Bronchial epithelial cell (primary cell): Measurements from ENCODE around the gene APOC4. TPM values are rescaled to one million over a fixed set of nuclear protein-coding genes. Genes with fewer than 3 reads are reported as not detected.

Experiments
- DNase-seq: peaks from one replicate; pipeline ENCODE4 v3.0.0-alpha.2; 2010; ENCODE audit warnings: low read depth
- FAIRE-seq: peaks from 2 replicates; lab custom pipeline; 2011; peaks lifted over from hg19 to GRCh38; lab: Jason Lieb, UNC
- H3K27me3 ChIP-seq: 2 replicates; pipeline ENCODE4 v1.5.1; 2011; ENCODE audit warnings: low read length; ENCODE audit not compliant: control insufficient read depth, insufficient read depth
- H3K36me3 ChIP-seq: 2 replicates; pipeline ENCODE4 v1.5.1; 2011; ENCODE audit warnings: low read length; ENCODE audit not compliant: control insufficient read depth, insufficient read depth
- H3K4me3 ChIP-seq: 2 replicates; pipeline ENCODE4 v1.5.1; 2011; ENCODE audit warnings: mild to moderate bottlenecking, low read depth, low read length, control low read depth
- total RNA-seq: library from RNA; depleted of rRNA; stranded (reverse); fragments of >200 nt; gene quantifications from 2 replicates; pipeline ENCODE4 v1.2.1, GENCODE V29; 2014
- TF ChIP-seq, protein P1 (sequence below): IDR thresholded peaks from 2 replicates; pipeline ENCODE4 v1.5.1; 2011; ENCODE audit warnings: mild to moderate bottlenecking, moderate library complexity, low read length, control low read depth, inconsistent platforms; ENCODE audit not compliant: insufficient read depth, severe bottlenecking

The APOC4 gene
- total RNA-seq, 1 donor from 2014 or later = not detected

DNA sequence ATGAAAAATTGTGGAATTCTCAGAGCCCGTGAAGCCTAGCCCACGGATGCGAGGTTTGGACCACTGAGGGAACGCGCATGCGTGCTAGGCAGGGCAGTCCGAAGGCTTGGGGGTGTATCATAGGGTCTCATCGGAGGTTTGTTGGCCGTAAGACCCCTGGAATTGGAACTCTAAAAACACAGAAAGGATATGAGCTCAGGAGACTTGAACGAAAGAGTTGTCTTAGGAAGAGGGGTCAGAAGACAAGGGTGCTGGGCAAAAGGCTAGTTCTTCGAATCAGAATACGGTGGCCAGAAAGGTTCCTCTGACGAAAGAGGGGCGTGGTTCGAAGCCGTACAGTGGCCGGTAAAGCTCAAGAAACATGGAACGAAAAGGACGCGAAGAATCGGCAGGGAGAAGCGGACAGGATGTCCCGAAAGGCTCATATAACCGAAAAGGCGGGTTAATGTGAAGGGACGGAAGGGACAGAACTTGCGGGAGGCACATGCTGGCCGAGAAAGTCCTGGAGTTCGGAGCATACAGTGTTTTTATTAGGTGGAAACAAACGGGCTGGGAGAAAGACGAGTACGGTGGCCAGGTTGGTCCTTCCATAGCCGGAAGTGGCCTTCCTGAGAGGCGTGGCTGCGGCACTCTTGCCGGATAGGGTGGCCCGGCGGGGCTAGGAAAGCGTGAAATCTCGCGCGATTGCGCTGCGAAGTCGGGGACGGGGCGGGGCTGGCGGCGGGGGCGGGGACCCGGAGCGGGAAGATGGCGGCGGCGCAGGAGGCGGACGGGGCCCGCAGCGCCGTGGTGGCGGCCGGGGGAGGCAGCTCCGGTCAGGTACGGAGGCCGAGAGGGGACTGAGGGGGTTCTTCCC is 12.8 kb downstream of the APOC4 start, which contains the start of gene CLPTM1:
Gene CLPTM1, plus strand, starts transcription at position 732 of the 856 bp plus-strand sequence. Its CDS starts 16 bp downstream, at position 748.
- no peak for FAIRE-seq
- no peaks in the 10 kb centered on the region for H3K27me3 ChIP-seq
- H3K36me3 ChIP-seq = no peaks in the 10 kb centered on the region
- peak within 1 kb of the TSS; percentile 85 for H3K4me3 ChIP-seq
- DNase-seq = peak; percentile 89
- TF ChIP-seq, protein P1, sequence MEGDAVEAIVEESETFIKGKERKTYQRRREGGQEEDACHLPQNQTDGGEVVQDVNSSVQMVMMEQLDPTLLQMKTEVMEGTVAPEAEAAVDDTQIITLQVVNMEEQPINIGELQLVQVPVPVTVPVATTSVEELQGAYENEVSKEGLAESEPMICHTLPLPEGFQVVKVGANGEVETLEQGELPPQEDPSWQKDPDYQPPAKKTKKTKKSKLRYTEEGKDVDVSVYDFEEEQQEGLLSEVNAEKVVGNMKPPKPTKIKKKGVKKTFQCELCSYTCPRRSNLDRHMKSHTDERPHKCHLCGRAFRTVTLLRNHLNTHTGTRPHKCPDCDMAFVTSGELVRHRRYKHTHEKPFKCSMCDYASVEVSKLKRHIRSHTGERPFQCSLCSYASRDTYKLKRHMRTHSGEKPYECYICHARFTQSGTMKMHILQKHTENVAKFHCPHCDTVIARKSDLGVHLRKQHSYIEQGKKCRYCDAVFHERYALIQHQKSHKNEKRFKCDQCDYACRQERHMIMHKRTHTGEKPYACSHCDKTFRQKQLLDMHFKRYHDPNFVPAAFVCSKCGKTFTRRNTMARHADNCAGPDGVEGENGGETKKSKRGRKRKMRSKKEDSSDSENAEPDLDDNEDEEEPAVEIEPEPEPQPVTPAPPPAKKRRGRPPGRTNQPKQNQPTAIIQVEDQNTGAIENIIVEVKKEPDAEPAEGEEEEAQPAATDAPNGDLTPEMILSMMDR = no peak

- TF ChIP-seq, protein P1 = no peak
- no peaks in the 10 kb centered on the region for H3K27me3 ChIP-seq
- H3K4me3 ChIP-seq = peak overlapping the region; percentile 85
- peaks cover 2% of the 10 kb centered on the region for H3K36me3 ChIP-seq
- DNase-seq = peak; percentile 10
- no peak for FAIRE-seq
Measured at GRCh38 chr19:44955505-44956439, 13.7 kb downstream of the APOC4 start.

DNA sequence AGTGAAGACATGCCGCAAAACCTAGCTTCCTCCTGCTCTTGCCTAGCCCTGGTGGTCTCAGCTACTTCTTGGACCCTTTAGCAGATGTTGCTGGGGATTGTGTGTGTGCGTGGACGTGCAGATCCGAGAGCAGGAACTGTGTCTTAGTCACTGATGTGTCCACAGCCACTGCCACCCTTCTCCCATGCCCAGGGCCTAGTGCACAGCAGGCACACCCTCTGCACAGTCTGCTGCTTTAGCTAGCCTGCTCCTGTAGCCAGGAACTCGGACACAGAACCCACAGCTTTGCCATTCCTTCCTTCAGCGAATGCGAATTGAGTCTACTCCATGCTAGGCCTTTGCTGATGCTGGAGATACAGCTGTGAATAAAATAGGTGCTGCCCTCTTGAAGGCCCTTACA is 15.5 kb downstream of the APOC4 start:
- TF ChIP-seq, protein P1 = no peak
- H3K36me3 ChIP-seq = peaks cover 9% of the 10 kb centered on the region
- FAIRE-seq (no peak), DNase-seq (no peak)
- H3K27me3 ChIP-seq = no peaks in the 10 kb centered on the region
- no peak overlapping the region for H3K4me3 ChIP-seq

- FAIRE-seq = no peak
- H3K27me3 ChIP-seq = no peaks in the 10 kb centered on the region
- TF ChIP-seq, protein P1 = no peak
Measured at GRCh38 chr19:44958090-44958489, 16.1 kb downstream of the APOC4 start.

DNA sequence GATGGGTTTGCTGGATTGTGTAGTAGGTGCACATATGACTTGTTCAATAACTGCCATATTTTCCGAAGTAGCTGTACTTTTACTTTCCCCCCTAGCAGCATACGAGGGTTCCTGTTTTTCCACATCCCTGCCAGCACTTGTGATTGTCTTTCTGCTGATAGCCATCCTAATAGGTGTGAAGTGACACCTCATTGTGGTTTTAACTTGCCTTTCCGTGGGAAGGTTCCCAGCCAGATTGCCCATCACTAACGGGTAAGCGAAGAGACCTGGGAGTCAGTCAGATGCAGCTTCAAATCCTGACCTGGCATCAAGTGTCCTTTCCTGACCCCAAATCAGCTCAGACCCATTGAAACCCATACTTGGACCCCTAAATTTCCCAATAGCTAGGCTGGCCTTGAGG is 17.7 kb downstream of the APOC4 start:
- no peak for DNase-seq
- Histone ChIP-seq H3K4me3 (no peak overlapping the region), H3K36me3 (peaks cover 12% of the 10 kb centered on the region), H3K27me3 (no peaks in the 10 kb centered on the region)
- no peak for FAIRE-seq
- TF ChIP-seq, protein P1 = no peak

More at GRCh38 chr19:44958090-44958489, 16.1 kb downstream of the APOC4 start:
- Histone ChIP-seq H3K36me3 (peaks cover 10% of the 10 kb centered on the region), H3K4me3 (no peak overlapping the region)
- no peak for DNase-seq
